ENCODE data around the gene PAX2.

The PAX2 gene

DNA sequence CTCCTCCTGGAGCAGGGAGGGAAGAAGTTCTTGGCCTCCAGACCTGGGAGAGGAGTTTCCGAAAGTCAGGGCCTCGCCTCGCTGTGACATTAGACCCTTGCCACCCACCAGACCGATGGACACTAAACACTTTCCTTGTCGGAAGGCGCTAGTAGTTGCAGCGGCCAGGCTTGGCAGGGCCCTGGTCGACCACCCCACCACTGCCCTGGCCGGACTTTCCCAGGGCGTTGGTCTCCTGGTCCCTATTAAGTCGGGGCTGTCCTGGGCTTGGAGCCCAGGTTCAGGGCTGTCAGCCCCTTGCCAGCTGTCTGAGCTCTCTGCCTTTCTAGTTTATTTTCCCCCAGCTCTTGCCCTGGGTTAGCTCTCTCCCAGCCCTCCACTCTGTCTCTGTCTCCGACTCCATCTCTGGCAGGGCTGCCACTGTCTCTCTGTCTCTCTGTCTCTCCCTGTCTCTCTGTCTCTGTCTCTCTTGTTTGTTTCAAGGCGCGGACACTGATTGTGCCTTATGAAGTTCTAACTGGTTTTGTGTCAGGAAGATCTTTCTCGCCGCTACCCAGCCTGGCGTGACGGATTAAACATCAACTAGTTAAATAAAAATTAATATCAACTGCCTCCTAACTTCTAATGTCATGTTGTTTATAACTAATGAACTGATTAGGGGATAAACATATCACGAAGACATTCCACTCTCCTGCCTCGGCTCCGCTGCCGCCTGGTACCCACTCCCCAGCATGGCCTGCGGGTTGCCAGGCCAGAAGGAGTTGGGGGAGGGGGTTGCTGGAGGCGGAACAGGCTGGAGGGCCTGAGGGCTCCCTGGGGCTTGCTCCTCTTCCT is 13.8 kb upstream of the PAX2 start:
- no CpG with 5 or more reads among the region's 24 CpGs for WGBS (ENCODE audit: extremely low coverage, insufficient coverage, low lambda C conversion rate)
- no peaks in the 10 kb centered on the region for H3K79me1 ChIP-seq (ENCODE audit: low read length)
- no peak overlapping the region for H3K4ac ChIP-seq (ENCODE audit: low read depth, low read length)
- H2BK15ac ChIP-seq (replicated peaks; ENCODE audit: low read depth) = no peak overlapping the region
- peaks cover 76% of the 10 kb centered on the region for H3K27me3 ChIP-seq (ENCODE audit: insufficient read depth, low read length, poor library complexity)
- no peak overlapping the region for H3K27ac ChIP-seq (ENCODE audit: low read depth, low read length)
- H2BK5ac ChIP-seq (ENCODE audit: low read length) = no peak overlapping the region
- no peaks in the 10 kb centered on the region for H3K36me3 ChIP-seq (ENCODE audit: control insufficient read depth, insufficient read depth, low read length)
- no peak overlapping the region for H2AK5ac ChIP-seq (ENCODE audit: low read length)
- H3K23ac ChIP-seq (ENCODE audit: low read length) = no peak overlapping the region
- H4K5ac ChIP-seq (ENCODE audit: low read length) = no peak overlapping the region
- no peak overlapping the region for H3K4me2 ChIP-seq (ENCODE audit: low read length)
- DNase-seq = no peak
- no peak overlapping the region for H3K9ac ChIP-seq (ENCODE audit: low read length)
- H3K4me3 ChIP-seq (ENCODE audit: low read length) = no peak overlapping the region
- H3K4me1 ChIP-seq (ENCODE audit: control insufficient read depth, low read depth, low read length) = peaks cover 10% of the 10 kb centered on the region
- no peaks in the 10 kb centered on the region for H3K79me2 ChIP-seq (ENCODE audit: control insufficient read depth, insufficient read depth, low read length)
- no peak overlapping the region for H2BK120ac ChIP-seq (ENCODE audit: low read depth, low read length)
- H4K8ac ChIP-seq (ENCODE audit: low read depth, low read length) = no peak overlapping the region
- no peak overlapping the region for H3K18ac ChIP-seq (ENCODE audit: low read length)
- H3K56ac ChIP-seq (ENCODE audit: low read length) = peak overlapping the region; percentile 49

DNA sequence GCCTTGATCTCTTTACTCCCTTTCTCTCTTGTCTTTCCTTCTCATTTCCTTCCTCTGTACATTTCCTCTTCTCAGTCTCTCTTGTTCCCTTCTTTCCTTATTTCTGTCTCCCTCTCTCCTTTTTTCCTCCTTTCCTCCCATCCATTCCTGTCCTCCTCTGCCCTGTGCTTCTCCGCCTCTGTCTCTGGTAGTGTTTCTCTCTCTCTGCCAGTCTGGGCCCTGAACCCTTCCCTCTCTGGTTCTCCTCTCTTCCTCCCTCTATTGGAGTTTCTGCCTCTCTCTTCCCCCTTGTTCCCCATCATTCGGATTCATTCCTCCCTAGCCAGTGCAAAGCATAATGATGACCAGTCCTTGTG is 13.2 kb upstream of the PAX2 start:
- Histone ChIP-seq H3K9ac (ENCODE audit: low read length) (no peak overlapping the region), H2AK5ac (ENCODE audit: low read length) (no peak overlapping the region), H3K4me1 (ENCODE audit: control insufficient read depth, low read depth, low read length) (peaks cover 10% of the 10 kb centered on the region), H2BK120ac (ENCODE audit: low read depth, low read length) (no peak overlapping the region), H3K23ac (ENCODE audit: low read length) (no peak overlapping the region), H3K4ac (ENCODE audit: low read depth, low read length) (no peak overlapping the region), H4K8ac (ENCODE audit: low read depth, low read length) (no peak overlapping the region), H3K27me3 (ENCODE audit: insufficient read depth, low read length, poor library complexity) (peaks cover 80% of the 10 kb centered on the region), H3K4me2 (ENCODE audit: low read length) (no peak overlapping the region), H3K18ac (ENCODE audit: low read length) (no peak overlapping the region), H2BK5ac (ENCODE audit: low read length) (no peak overlapping the region), H3K79me1 (ENCODE audit: low read length) (no peaks in the 10 kb centered on the region), H3K56ac (ENCODE audit: low read length) (no peak overlapping the region), H3K27ac (ENCODE audit: low read depth, low read length) (no peak overlapping the region), H2BK15ac (replicated peaks; ENCODE audit: low read depth) (no peak overlapping the region), H3K36me3 (ENCODE audit: control insufficient read depth, insufficient read depth, low read length) (no peaks in the 10 kb centered on the region), H4K5ac (ENCODE audit: low read length) (no peak overlapping the region), H3K4me3 (ENCODE audit: low read length) (no peak overlapping the region), H3K79me2 (ENCODE audit: control insufficient read depth, insufficient read depth, low read length) (no peaks in the 10 kb centered on the region)
- no peak for DNase-seq
- WGBS (ENCODE audit: extremely low coverage, insufficient coverage, low lambda C conversion rate) = no CpG with 5 or more reads among the region's 2 CpGs

- H2BK5ac ChIP-seq (ENCODE audit: low read length) = no peak overlapping the region
- H3K18ac ChIP-seq (ENCODE audit: low read length) = no peak overlapping the region
- H3K79me1 ChIP-seq (ENCODE audit: low read length) = no peaks in the 10 kb centered on the region
- no peaks in the 10 kb centered on the region for H3K79me2 ChIP-seq (ENCODE audit: control insufficient read depth, insufficient read depth, low read length)
- no peak overlapping the region for H3K4me3 ChIP-seq (ENCODE audit: low read length)
- H3K36me3 ChIP-seq (ENCODE audit: control insufficient read depth, insufficient read depth, low read length) = no peaks in the 10 kb centered on the region
- DNase-seq = no peak
- H3K4ac ChIP-seq (ENCODE audit: low read depth, low read length) = no peak overlapping the region
- no peak overlapping the region for H2BK15ac ChIP-seq (replicated peaks; ENCODE audit: low read depth)
- H3K27me3 ChIP-seq (ENCODE audit: insufficient read depth, low read length, poor library complexity) = peaks cover 80% of the 10 kb centered on the region
- H4K5ac ChIP-seq (ENCODE audit: low read length) = no peak overlapping the region
- H3K23ac ChIP-seq (ENCODE audit: low read length) = no peak overlapping the region
- no peak overlapping the region for H3K9ac ChIP-seq (ENCODE audit: low read length)
- WGBS (ENCODE audit: extremely low coverage, insufficient coverage, low lambda C conversion rate) = no CpG with 5 or more reads among the region's 6 CpGs
- H3K56ac ChIP-seq (ENCODE audit: low read length) = no peak overlapping the region
- no peak overlapping the region for H2AK5ac ChIP-seq (ENCODE audit: low read length)
- H4K8ac ChIP-seq (ENCODE audit: low read depth, low read length) = no peak overlapping the region
- no peak overlapping the region for H3K4me2 ChIP-seq (ENCODE audit: low read length)
- H2BK120ac ChIP-seq (ENCODE audit: low read depth, low read length) = no peak overlapping the region
- H3K27ac ChIP-seq (ENCODE audit: low read depth, low read length) = no peak overlapping the region
- peaks cover 10% of the 10 kb centered on the region for H3K4me1 ChIP-seq (ENCODE audit: control insufficient read depth, low read depth, low read length)
These were observed 12.1 kb upstream of the PAX2 start for GRCh38 chr10:100733329-100733728.

DNA sequence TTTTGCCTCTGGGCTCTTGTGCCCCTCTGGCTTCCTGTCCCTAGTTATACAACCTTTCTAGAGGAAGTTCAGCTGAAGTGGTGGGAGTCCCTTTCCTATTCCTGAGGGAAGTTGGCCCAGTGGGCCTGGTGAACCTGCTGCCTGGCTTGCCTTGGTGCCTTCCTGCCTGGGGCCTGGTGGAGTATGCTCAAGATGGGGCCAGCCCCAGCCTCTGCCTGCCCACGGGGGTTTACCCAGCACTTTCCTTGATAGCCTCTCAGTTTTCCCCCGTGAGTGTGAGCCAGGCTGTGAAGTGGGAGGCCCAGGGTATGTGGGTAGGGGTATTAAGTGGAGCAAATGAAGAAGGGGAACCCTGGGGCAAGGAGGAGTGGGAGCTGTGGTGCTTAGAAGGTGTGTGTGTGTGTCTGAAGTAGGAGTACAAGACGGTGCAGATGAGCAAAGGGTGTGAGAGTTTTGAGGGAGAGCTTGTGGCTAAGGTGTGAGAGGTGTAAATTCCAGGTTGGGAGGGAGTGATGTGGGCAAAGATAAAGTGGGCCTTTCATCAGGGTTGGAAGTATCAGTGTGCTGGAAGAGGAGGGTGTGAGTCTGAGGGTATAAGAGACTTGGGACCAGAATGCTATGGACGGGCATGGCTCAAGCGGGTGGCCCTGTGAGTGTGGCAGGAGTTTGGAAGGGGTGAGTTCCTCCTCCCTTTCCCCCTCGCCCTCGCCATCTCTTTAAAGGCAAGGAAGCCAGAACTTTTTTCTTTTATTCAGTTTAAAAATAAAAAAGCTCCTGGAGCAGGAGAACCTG is 10.9 kb upstream of the PAX2 start:
- H3K4me3 ChIP-seq (ENCODE audit: low read length) = no peak overlapping the region
- H3K56ac ChIP-seq (ENCODE audit: low read length) = no peak overlapping the region
- H3K79me1 ChIP-seq (ENCODE audit: low read length) = no peaks in the 10 kb centered on the region
- no peak overlapping the region for H3K9ac ChIP-seq (ENCODE audit: low read length)
- no peak overlapping the region for H4K8ac ChIP-seq (ENCODE audit: low read depth, low read length)
- peaks cover 85% of the 10 kb centered on the region for H3K27me3 ChIP-seq (ENCODE audit: insufficient read depth, low read length, poor library complexity)
- H2AK5ac ChIP-seq (ENCODE audit: low read length) = no peak overlapping the region
- no peaks in the 10 kb centered on the region for H3K36me3 ChIP-seq (ENCODE audit: control insufficient read depth, insufficient read depth, low read length)
- H3K79me2 ChIP-seq (ENCODE audit: control insufficient read depth, insufficient read depth, low read length) = no peaks in the 10 kb centered on the region
- peaks cover 10% of the 10 kb centered on the region for H3K4me1 ChIP-seq (ENCODE audit: control insufficient read depth, low read depth, low read length)
- H3K4ac ChIP-seq (ENCODE audit: low read depth, low read length) = no peak overlapping the region
- H3K18ac ChIP-seq (ENCODE audit: low read length) = no peak overlapping the region
- peak; percentile 62 for DNase-seq
- H2BK5ac ChIP-seq (ENCODE audit: low read length) = no peak overlapping the region
- H3K27ac ChIP-seq (ENCODE audit: low read depth, low read length) = no peak overlapping the region
- H3K23ac ChIP-seq (ENCODE audit: low read length) = peak overlapping the region; percentile 39
- no CpG with 5 or more reads among the region's 7 CpGs for WGBS (ENCODE audit: extremely low coverage, insufficient coverage, low lambda C conversion rate)
- H3K4me2 ChIP-seq (ENCODE audit: low read length) = no peak overlapping the region
- H4K5ac ChIP-seq (ENCODE audit: low read length) = no peak overlapping the region
- no peak overlapping the region for H2BK120ac ChIP-seq (ENCODE audit: low read depth, low read length)
- H2BK15ac ChIP-seq (replicated peaks; ENCODE audit: low read depth) = no peak overlapping the region

DNA sequence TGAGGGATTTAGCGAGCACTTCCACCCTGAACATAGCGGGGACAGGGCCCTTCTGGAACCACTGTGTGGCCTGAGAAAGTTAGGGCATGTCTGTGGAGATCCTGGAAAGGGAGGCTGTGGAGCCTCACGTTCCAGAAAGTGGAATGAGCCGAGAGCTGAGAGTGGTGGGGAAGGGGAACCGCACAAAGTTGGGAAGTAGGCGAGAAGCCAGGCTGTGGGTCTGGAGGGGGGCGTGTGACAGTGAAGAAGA is 10.4 kb upstream of the PAX2 start:
- H4K8ac ChIP-seq (ENCODE audit: low read depth, low read length) = no peak overlapping the region
- no peak overlapping the region for H2BK120ac ChIP-seq (ENCODE audit: low read depth, low read length)
- H3K27me3 ChIP-seq (ENCODE audit: insufficient read depth, low read length, poor library complexity) = peaks cover 85% of the 10 kb centered on the region
- H3K56ac ChIP-seq (ENCODE audit: low read length) = peak overlapping the region; percentile 46
- H3K4me3 ChIP-seq (ENCODE audit: low read length) = no peak overlapping the region
- H3K23ac ChIP-seq (ENCODE audit: low read length) = no peak overlapping the region
- H3K79me2 ChIP-seq (ENCODE audit: control insufficient read depth, insufficient read depth, low read length) = no peaks in the 10 kb centered on the region
- no peak overlapping the region for H3K9ac ChIP-seq (ENCODE audit: low read length)
- no peaks in the 10 kb centered on the region for H3K79me1 ChIP-seq (ENCODE audit: low read length)
- WGBS (ENCODE audit: extremely low coverage, insufficient coverage, low lambda C conversion rate) = no CpG with 5 or more reads among the region's 7 CpGs
- no peak overlapping the region for H2BK15ac ChIP-seq (replicated peaks; ENCODE audit: low read depth)
- no peak overlapping the region for H2AK5ac ChIP-seq (ENCODE audit: low read length)
- DNase-seq = no peak
- H3K36me3 ChIP-seq (ENCODE audit: control insufficient read depth, insufficient read depth, low read length) = no peaks in the 10 kb centered on the region
- no peak overlapping the region for H3K18ac ChIP-seq (ENCODE audit: low read length)
- no peak overlapping the region for H3K27ac ChIP-seq (ENCODE audit: low read depth, low read length)
- H3K4me2 ChIP-seq (ENCODE audit: low read length) = no peak overlapping the region
- peaks cover 10% of the 10 kb centered on the region for H3K4me1 ChIP-seq (ENCODE audit: control insufficient read depth, low read depth, low read length)
- no peak overlapping the region for H2BK5ac ChIP-seq (ENCODE audit: low read length)
- no peak overlapping the region for H4K5ac ChIP-seq (ENCODE audit: low read length)
- no peak overlapping the region for H3K4ac ChIP-seq (ENCODE audit: low read depth, low read length)

All from mesendoderm (in vitro differentiated cells).